Measurements from ENCODE around the gene NPBWR2.

Gene NPBWR2

DNA sequence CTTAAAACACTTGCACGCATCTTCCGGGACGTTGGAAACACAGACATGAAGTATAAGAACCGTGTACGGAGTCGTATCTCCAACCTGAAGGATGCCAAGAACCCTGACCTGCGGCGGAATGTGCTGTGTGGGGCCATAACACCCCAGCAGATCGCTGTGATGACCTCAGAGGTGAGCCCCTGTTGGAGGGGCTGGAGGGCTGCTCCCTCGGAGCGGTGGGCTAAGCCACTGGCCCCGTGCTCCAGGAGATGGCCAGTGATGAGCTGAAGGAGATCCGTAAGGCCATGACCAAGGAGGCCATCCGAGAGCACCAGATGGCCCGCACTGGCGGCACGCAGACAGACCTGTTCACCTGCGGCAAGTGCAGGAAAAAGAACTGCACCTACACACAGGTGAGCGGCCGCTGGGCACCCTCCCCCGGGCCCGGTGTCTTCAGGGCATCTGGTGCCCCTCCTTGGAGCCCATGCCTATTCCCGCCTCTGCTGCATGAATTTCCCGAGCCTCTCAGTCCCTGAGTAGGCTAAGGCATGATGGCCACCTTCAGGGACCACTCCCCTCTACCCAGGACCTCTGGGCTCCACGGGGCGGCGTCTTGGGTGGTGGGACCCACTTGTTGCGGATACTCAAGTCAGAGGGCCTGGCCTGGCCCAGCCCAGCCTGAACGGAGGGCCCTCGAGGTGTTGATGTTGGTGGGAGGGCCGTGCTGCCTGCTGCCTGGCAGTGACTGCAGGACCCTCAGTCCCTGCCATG lies 36.9 kb downstream of the NPBWR2 start:
- FAIRE-seq = no peak

DNA sequence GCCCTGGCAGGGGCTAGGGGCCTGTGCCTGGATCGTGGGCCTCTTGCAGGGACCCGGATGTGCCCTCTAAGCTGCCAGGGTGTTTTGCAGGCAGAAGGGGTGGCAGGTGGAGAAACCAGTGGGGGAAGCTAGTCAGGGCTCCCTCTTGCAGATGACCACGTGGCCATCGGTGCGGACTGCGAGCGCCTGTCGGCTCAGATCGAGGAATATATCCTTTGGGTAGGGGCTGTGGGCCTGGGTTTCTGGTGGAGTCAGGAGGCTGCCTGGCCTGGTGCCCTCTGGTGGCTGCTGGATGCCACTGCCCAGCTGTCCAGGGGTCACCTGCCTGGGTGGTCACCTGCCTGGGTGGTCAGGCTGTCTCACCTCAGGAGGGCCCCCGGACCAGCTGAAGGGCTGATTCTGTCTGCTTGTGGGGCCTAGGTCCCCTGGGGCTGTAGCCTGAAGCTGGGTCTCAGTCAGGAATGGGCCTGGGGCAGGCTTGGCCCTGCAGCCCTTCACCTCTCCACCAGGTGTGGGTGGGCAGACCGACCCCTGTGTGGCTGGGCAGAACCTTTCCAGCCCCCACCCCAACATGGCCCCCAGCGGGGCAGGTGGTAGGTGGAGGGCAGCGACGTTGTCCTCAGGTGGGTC lies 37.6 kb downstream of the NPBWR2 start:
- FAIRE-seq = no peak

DNA sequence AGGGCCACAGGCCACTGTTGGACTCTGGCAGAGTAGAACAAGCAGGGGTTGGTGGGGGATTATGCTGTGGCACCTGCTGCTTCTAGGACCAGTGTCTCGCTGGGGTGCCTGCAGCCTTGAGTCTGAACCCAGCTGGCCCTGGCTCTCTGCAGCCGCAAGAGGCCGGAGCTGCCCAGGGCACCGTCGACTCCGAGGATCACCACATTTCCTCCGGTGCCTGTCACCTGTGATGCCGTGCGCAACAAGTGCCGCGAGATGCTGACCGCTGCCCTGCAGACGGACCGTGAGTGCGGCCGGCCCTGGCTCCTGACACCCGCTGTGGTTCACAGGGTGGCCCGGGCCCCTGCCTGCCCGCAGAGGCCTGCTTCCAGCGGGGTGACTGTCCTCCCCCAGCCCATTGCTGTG lies 38.2 kb downstream of the NPBWR2 start:
- no peak for FAIRE-seq

DNA sequence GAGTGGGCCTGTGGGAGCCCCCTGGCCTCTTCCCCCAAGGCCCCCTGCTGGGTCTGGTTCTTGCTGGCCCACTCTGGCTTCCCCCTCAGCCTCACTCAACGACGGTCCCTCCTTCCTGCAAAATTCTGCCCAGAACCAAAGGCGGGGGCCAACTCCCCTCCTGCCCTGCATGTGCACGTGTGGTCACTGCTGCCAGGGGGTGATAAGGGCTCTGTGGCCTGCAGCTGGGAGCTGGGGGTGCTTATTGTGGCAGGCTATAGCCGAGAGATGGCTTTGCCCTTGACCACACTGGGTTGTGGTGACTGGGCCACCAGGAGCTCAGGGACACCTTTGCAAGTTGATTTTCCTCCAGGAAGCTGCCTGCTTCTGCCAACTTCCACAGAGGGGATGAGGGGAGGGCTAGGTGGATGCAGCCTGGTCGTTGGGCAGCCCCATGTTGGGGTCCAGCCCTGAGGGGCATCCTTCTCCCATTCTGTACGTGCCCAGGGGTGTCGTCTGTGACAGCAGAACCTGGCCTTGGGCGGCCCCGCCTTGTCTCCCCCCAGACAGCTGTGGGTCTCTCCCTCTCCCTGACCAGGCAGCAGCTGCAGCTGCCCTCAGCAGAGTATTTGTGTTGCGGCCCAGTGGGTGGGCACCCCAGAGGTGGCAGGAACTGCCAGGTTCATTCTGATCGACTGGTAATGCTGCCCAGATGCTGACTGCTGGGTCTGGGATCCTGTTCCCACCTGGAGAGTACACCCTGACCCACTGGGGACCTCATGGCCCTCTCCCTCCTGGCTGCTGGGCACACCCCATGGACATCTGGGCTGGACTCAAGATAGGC lies 38.8 kb downstream of the NPBWR2 start:
- no peak for FAIRE-seq

DNA sequence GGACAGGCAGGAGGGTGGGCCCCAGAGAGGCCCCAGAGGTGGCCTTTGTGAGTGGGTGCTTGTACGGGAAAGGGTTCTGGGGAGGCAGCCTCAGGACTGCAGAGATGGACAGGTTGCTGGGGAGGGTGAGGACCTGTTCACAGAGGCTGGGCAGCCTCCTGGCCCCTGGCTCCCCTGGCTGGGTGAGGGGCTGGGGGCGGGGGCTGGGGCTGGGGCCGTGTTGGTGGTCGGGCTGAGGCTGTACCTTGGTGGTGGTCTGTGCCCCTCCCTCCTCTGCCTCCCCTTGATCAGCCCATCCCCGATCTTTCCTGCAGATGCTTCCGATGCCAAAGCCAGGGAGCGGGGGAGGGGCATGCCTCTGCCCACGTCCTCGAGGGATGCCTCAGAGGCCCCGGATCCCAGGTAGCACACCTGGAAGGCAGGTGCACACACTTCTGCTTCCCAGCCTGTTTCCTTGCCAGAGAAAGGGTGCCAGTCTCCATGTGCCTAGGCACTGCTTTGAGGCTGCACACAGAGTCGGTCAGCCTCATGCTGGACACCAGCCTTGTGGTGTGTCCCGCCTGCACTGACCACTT lies 39.5 kb downstream of the NPBWR2 start:
- FAIRE-seq = no peak

DNA sequence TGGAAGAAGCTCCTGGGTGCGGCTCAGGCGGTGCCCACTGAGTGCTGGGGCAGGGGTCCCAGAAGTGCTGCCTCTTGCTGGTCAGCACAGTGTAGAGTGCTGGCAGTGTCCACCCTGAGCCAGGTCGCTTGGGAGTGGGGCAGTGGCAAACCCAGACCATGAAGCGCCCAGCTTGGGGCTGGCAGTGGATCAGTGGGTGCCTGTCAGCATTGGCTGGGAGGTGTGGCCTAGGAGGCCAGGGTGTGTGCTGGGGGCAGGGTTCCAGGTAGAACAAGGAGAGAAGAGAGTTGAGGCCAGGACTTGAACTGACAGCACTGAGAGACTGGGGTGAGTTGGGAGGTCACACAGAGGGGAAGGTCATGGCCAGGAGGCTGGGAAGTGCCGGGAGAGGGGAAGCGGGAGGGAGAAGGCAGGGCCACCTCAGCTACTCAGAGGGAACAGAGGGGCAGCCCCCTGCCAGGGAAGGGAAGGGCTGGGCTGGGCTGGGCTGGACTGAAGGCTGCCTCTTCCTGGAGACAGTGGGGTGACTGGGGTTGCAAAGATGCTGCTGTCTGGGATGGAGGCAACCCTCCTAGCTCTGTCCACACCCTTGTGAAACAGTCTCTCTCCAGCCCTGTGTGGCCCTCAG lies 40.2 kb downstream of the NPBWR2 start:
- FAIRE-seq = no peak

DNA sequence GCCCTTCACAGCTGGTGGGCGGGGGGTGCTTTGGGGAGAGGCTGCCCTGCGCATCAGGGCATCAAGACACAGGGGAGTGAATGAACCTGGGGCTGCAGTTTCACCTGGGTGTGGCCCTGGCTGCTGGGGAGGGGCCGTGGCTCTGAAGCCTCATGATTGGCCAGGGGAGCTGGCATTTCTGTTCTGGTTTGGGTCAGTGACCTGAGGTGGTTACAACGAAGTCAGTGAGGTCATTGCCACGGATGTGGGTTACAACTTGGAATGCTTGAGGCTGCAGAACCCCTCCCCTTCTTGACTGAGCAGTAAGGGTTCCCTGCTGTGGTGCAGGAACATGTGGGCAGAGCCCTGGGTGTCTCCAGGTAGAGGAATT lies 41.4 kb downstream of the NPBWR2 start:
- FAIRE-seq = no peak

DNA sequence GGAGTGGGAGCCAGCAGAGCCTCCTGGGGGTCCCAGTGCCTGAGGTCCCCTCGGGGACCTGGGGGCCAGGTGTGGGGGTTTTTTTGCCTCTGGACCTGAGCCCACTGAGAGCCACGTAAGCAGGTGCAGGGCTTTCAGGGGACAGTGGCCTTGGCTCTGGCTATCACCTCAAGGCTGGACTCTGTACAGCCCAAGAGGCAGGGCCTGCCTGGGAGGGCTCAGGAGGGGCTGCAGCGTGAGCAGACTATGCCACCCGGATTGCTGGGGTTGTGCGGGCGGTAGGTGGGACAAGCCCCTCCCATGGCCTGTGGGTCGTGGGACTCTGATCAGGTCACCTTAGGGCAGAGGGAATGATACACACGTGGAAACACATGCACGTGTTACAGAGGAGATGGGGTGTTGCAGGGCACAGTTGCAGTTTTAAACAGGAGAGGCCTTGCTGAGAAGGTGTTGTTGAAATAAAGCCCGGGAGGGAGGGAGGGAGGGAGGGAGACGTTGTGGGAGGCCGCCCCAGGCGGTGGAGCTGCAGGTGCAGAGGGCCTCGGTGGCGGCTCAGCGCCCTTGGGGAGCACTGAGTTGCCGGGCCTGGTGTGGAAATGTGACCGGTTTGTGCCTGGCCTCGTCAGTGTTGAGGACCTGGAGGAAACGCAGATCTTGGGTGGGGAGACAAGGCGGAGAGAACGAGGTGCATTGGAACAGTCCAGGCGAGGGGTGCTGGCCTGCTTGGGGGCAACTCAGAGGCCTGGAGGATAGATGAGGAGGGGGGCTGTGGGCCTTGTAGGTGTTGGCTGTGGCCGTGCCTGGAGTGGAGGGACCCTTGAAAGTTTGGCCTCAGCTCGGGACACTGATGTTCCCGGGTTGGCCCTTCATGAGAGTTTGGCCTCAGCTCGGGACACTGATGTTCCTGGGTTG lies 42.0 kb downstream of the NPBWR2 start:
- FAIRE-seq = no peak

DNA sequence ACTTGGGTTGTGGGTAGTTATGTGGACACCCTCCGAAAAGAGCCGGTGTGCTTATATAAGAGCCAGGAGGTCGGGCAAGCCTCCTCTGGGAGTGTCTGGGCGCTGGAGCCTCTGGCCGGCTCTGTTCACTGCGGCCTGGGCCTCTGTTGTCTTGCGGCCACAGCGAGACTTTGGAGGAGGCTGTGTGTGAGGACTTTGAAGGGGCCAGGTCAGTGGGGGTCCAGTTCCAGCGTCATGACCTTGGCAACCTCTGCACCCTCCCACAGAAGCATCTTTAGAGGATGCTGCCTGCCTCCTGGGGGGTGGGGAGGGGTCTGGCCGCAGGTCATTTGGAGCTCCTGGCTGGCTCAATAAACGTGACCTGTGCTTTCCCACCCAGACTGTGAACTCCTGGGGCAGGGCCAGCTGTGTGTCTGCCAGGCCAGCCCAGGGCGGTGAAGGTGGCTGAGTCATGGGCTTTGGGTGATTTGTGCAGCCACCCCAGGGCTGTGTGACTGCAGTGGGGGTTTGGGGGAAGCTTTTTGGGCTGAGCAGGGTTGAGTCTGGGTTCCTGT lies 43.1 kb downstream of the NPBWR2 start:
- no peak for FAIRE-seq

DNA sequence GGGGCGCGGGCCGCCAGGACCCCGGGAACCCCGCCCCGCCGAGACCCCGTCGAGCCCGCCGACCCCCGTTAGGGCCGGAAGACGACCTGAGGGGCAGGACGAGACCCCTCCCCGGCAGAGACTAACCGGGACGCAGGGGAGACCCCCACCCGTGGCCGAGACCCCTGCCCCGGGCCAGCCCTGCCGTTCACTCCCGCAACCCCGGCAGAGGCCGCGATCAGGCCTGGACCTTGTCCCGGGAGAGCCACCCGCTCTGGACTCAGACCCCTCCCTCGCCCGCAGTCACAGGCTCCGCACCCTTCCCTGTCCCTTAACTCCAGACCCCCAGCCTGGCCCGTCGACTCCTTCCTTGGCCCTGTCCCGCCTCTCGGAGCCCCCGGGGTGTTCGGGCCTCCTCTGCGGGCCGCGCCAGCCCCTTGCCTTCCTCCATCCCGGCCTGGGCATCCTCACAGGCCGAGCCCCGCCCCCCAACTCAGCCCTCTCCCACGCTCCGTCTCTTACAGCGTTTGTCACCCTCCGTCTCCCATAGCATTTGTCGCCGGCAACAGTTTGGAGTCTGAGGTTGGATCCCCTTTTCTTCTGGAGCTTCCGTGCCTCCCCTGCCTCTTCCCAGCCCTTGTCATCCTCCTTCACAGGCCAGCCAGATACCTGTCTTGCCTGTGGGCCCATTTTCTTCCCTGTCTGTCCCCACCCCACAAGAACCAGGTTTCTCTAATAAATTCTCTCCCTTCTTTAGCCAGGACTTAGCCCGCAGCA lies 43.8 kb downstream of the NPBWR2 start:
- no peak for FAIRE-seq

DNA sequence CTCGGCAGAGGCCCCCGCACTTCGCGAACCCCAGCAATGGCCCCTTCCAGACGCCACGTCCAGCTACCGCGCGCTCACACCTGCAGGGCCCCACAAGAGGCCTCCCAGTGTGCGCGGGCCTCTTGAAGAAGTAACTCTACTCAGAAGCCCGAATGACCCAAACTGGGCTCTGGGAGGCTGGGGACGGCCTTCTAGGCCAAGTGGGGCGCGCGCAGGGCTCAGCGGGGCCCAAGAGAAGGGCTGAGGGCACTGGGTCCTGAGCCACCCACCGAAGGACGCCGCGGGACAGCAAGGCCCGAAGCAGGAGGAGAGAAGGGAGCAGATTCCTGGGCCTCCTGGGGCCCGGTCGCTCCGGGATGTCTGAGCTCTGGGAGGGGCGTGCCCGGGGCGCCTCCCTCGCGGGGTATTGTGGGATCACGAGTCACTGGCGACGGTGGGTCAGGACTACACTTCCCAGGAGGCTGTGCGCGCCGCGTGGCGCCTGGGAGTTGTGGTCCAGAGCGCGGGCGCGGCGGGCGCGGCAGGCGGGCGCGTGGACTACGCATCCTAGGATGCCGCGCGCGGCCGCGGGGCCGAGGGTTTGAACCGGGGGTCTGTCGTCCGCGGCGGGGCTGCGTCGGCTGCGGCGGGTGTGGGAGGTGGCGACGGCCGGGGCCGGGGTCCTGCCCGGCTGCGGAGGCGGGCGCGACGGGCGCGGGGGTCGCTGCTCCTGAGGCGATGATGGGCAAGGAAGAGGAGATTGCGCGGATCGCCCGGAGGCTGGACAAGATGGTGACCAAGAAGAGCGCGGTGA lies 44.6 kb downstream of the NPBWR2 start, which contains the start of gene TCEA2:
TCEA2 (plus strand) TSS at position 603 of the 793 bp plus-strand sequence; CDS start at position 718, 115 bp downstream.
- FAIRE-seq = no peak

DNA sequence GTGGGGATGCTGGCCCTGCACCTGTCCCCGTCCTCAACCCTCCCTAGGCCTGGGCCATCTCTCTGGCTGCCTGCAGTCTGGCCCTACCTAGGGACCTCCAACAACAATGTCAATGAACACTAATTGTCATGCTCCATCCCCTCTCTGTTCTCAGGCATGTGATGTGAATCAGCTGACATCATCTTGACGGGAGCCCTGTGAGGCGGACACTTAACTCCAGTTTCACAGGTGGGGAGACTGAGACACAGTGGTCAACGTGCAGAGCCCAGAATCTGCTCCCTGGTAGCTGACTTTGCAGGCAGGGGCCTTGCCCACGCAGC lies 45.1 kb downstream of the NPBWR2 start:
- FAIRE-seq = no peak

DNA sequence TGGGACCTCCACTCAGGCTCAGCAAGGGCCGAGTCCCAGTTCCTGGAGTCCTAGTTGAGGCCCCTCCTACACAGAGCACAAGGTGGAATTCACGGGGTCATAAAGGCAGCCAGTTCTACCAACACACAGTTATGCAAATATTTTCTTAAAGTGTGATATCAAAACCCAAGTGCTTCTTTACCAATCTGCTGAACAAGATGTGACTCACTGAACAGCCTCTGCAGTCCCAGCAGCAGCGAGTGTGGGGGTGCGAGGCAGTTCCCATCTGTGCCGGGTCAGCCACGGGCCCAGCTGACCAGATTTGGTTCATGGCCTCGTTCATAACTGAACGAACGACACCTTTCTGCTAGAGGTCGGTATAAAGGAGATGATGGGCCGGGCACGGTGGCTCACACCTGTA lies 48.8 kb downstream of the NPBWR2 start:
- FAIRE-seq = no peak

DNA sequence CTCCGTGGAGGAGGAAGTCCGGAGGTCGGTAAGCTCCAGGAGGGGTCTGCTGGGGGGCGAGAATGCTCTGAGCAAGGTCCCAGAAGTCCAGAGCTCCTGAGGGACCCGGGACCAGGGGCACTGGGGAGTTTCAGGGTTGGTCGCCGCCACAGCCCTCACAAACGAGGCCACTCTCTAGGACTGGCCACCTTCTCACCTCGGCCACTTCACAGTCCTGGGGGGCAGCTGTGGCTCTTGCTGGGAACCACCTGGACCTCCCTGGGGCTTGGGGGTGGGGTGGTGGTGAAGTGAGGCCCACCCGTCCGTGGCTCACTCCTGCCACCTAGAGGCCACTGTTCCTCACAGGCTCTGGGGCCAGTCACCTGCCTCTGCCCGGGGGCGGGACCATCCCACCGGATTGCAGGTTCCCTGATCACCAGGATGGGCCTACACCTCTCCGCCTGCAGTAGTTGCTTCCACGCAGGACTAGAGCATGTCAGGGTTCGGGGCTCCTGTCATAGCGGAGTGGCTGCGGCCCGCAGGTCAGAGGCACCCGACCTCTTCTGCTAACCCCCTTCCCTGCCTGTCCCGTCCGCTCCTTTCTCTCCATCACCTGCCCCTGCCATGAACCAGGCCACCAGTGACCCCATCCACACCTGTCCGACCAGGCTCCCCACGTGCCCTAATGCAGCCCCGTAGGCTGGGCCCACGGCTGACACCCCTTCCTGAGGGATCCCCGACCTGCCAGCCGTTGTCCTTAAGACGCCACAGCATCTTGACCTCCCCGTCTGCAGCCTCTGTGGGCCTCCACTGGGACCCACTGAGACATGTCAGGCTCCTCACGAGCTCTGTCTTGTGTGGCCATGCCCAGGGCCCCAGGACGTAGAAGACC lies 49.5 kb downstream of the NPBWR2 start:
- no peak for FAIRE-seq

DNA sequence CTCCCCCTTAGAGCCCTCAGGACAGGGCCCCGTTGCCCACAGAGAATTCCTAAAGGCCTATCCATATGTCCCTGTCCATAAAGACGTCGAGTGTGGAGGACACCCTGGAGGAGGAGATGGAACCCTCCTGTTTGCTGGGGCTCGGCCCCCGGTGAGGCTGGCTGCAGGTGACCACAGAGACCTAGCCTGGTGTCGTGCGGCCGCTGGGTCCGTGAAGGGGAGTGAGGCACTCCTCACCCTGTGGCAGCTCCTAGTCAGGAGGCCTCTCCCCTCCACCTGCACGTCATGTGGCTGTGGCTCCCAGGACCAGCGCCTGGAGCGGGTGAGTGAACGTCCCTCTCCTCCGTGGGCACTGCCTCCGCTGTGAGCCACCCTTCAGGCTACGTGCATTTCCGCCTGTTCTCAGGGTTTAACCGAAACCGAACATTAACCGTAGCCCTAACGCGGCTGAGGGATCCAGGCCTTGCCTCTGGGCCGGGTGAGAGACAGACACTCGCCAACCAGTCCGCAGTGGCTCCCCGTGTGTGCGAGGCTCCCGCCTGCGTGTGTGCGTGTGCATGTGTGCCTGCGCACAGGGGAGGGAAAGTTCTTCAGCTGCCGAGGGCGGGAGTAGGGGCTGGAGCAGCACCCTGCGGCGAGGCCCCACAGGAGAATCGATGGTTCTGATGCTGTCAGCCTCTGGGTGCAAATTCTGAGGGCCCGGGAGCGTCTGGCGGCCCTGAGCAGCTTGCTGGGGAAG lies 50.3 kb downstream of the NPBWR2 start:
- no peak for FAIRE-seq

DNA sequence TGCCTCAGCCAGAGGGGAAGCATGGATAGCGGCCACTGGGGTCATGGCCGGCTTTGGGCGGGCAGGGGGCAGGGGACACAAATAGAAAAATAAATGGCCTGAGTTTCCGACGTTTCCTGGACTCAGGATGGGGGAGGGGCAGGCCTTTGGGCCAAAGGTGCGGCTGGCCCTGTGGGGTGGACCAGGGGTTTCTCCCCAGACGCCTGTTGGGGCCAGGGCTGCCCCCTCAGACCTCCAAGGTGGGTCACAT lies 50.8 kb downstream of the NPBWR2 start:
- FAIRE-seq = no peak

DNA sequence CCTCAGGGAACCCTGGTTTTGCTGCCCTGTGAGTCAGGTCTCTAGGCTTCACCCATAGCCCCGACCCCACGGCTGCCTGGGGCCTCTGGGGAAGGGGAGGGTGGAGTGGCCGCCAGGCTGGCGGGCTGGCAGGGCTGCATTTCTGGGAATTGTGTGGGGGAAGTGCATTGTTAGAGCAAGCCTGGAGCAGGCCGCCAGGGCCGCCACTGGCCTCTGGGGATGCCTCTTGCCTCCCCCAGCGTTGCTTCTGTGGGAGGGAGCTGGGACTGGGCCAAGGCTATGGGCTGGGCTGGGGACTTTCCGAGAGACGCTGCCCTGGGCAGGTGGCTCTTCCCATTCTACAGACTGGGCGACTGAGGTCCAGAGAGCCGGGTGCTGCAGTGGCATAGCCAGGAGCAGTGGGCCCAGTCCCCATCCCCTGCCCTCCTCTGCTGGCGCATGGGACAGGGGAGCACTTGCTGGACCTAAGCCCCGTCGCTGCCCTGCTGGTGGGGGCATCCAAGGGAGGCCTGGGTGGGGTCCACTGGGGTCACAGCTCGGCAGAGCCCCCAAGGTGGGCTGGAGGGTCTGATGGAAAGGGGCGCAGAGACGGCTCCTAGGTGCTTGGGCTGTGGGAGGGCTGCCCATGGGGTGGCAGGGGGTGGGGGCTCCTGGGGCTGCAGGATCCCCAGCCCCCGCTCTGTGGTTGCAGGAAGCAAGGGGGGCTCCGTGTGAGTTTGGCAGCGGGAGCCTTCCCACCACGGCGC lies 51.3 kb downstream of the NPBWR2 start:
- no peak for FAIRE-seq

DNA sequence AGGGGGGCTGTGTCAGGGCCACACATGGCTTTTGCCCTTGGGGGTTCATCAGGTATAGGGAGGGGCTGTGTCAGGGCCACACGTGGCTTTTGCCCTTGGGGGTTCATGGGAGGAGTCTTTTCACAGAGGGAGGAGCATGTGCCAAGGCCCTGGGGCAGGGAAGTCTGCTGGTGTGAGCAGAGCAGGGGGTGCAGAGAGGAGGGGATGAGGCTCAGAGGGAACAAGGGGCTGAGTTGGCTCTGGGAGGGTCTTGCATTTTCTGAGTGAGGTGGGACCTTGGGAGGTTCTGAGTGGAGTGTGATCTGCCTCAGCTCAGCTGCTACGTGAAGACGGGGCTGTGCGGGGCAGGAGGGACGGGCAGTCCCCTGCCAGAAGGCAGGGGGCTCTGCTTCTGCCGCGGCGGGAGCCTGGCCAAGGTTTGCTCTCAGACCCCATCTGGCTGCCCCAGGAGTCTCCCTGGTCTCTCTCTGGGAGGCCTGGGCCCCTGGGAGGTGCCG lies 51.9 kb downstream of the NPBWR2 start:
- FAIRE-seq = no peak

All from endometrium (tissue), 2 donors.